Measurements from ENCODE around the gene PRKN.

- no peak for TF ChIP-seq EZH2 (IDR thresholded peaks at IDR 0.05; ENCODE audit: borderline replicate concordance, low read depth, low read length, severe bottlenecking)
- TF ChIP-seq CTCF (IDR thresholded peaks at IDR 0.05; ENCODE audit: borderline replicate concordance, extremely low read depth, low read length, poor library complexity, severe bottlenecking), result no peak
Observed at GRCh38 chr6:161745594-161746141, 981.9 kb downstream of the PRKN start.

Data from DND-41 (cell line).